Measurements from ENCODE around the gene EID3. TPM values are rescaled to one million over a fixed set of nuclear protein-coding genes. Genes with fewer than 3 reads are reported as not detected.

EID3 gene
- total RNA-seq, 1 experiment from 2014 or later, result 3.0 TPM

DNA sequence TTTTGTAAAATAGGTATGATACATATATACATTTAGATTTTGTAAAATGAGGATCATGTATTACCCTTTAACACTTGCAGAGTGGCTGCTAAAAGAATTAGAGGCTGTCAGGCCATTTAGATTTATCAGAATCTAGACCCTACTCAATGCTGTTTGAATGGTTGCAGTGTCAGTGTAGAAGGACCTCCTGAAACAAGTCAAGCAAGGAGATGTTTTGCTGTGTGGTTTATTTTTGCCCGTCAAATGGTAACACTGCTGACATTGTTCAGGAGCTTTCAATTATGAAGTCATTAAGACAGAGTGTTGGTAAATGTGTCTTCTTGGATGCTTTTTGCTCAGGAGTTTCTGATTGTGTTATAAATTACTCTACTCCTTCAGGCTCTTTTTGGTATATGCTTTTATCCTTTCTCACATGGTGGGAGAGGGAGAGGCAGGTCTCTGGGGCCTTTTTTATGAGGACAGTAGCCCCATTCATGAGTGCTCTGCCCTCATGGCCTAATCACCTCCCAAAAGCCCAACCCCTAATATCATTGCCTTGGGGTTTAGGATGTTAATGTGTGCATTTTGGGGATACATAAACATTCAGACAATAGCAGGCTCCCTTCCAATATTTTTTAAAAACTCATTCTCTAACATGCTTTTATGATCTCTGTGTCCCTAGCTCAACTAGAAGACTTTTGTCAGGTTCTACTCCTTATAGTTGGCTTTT, 16.5 kb downstream of the EID3 start:
- BruUV-seq (replicated peaks), result no TSS peak
- H3K4me2 ChIP-seq (ENCODE audit: low read length), result no peak overlapping the region
- no peak overlapping the region for H2AFZ ChIP-seq (ENCODE audit: low read depth, low read length, poor library complexity, severe bottlenecking)
- no peak overlapping the region for H3K27ac ChIP-seq (ENCODE audit: low read depth, low read length)
- no peaks in the 10 kb centered on the region for H3K9me3 ChIP-seq (ENCODE audit: control insufficient read depth in 1 of 2, insufficient read depth in 1 of 2, low read depth in 1 of 2, low read length in 2 of 2)
- no peaks in the 10 kb centered on the region for H3K4me1 ChIP-seq (ENCODE audit: control insufficient read depth in 1 of 2, insufficient read depth in 2 of 2, low read length in 2 of 2)
- no peaks in the 10 kb centered on the region for H3K9me2 ChIP-seq (ENCODE audit: insufficient read depth)
- H3K27me3 ChIP-seq (ENCODE audit: insufficient read depth, low read length), result no peaks in the 10 kb centered on the region
- ATAC-seq (no peak), DNase-seq (ENCODE audit: low read depth, low spot score) (no peak)
- intact Hi-C loops (cut with micrococcal nuclease), result no loop called here
- peaks cover 88% of the 10 kb centered on the region for H3K79me2 ChIP-seq (ENCODE audit: insufficient read depth, low read length)
- H4K20me1 ChIP-seq (ENCODE audit: insufficient read depth), result peaks cover 34% of the 10 kb centered on the region; the same call in 1 of the 2 replicates
- POLR2A ChIA-PET, result no interaction called here
- peaks cover 54 to 78% of the 10 kb centered on the region in 2 experiments for H3K36me3 ChIP-seq (ENCODE audit: control insufficient read depth in 1 of 2, insufficient read depth in 2 of 2, low read length in 2 of 2)
- RAD21 ChIA-PET (ENCODE audit: low non-redundant PET in 1 of 2, low total read pairs in 2 of 2, uncharacterized antibody in 2 of 2, unreplicated experiment in 2 of 2), result no interaction called here
- CTCF ChIA-PET, result no interaction called here
- 0 out of 2 replicates have a peak, but pooled peaks have one; percentile 33 for TF ChIP-seq POLR2AphosphoS5 (IDR thresholded peaks at IDR 0.05; ENCODE audit: low read depth, low read length)
- TF ChIP-seq, protein P1, sequence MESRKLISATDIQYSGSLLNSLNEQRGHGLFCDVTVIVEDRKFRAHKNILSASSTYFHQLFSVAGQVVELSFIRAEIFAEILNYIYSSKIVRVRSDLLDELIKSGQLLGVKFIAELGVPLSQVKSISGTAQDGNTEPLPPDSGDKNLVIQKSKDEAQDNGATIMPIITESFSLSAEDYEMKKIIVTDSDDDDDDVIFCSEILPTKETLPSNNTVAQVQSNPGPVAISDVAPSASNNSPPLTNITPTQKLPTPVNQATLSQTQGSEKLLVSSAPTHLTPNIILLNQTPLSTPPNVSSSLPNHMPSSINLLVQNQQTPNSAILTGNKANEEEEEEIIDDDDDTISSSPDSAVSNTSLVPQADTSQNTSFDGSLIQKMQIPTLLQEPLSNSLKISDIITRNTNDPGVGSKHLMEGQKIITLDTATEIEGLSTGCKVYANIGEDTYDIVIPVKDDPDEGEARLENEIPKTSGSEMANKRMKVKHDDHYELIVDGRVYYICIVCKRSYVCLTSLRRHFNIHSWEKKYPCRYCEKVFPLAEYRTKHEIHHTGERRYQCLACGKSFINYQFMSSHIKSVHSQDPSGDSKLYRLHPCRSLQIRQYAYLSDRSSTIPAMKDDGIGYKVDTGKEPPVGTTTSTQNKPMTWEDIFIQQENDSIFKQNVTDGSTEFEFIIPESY (IDR thresholded peaks at IDR 0.05; ENCODE audit: extremely low read depth, insufficient replicate concordance, low read length), result no peak
- H3K9ac ChIP-seq (ENCODE audit: low read length), result no peak overlapping the region
- H3K4me3 ChIP-seq (replicated peaks in 1 of 2; ENCODE audit: low read depth in 1 of 2, low read length in 2 of 2), result no peak overlapping the region

DNA sequence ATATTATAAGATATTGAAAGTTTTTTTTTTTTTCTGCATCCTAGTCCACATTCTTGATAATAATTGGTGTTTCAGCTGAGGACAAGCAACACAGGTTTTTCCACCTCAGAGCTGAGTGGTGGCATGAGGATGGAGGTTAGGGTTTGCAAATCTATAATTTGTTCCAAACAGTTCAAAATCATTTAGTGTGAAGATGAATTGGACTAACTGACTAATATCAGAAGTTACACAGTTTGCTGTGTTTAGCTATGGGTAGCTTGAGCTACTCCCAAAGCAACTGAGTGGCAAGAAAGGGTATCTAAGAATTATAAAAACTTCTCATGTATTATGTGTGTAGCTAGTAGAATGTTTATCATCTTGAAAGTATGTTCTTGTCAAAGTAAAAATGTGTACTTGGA, 17.1 kb downstream of the EID3 start:
- Histone ChIP-seq H3K4me1 (ENCODE audit: control insufficient read depth in 1 of 2, insufficient read depth in 2 of 2, low read length in 2 of 2) (no peaks in the 10 kb centered on the region), H3K27me3 (ENCODE audit: insufficient read depth, low read length) (no peaks in the 10 kb centered on the region), H3K9me2 (ENCODE audit: insufficient read depth) (no peaks in the 10 kb centered on the region), H4K20me1 (ENCODE audit: insufficient read depth) (peaks cover 32% of the 10 kb centered on the region; the same call in 1 of the 2 replicates), H3K9ac (ENCODE audit: low read length) (no peak overlapping the region), H3K79me2 (ENCODE audit: insufficient read depth, low read length) (peaks cover 88% of the 10 kb centered on the region), H3K9me3 (ENCODE audit: control insufficient read depth in 1 of 2, insufficient read depth in 1 of 2, low read depth in 1 of 2, low read length in 2 of 2) (no peaks in the 10 kb centered on the region), H2AFZ (ENCODE audit: low read depth, low read length, poor library complexity, severe bottlenecking) (no peak overlapping the region), H3K4me3 (replicated peaks in 1 of 2; ENCODE audit: low read depth in 1 of 2, low read length in 2 of 2) (no peak overlapping the region), H3K36me3 (ENCODE audit: control insufficient read depth in 1 of 2, insufficient read depth in 2 of 2, low read length in 2 of 2) (peaks cover 55 to 78% of the 10 kb centered on the region in 2 experiments), H3K27ac (ENCODE audit: low read depth, low read length) (no peak overlapping the region), H3K4me2 (ENCODE audit: low read length) (no peak overlapping the region)
- BruUV-seq (replicated peaks), result no TSS peak
- ChIA-PET RAD21 (ENCODE audit: low non-redundant PET in 1 of 2, low total read pairs in 2 of 2, uncharacterized antibody in 2 of 2, unreplicated experiment in 2 of 2) (no interaction called here), CTCF (no interaction called here), POLR2A (no interaction called here)
- no peak for DNase-seq (ENCODE audit: low read depth, low spot score)
- intact Hi-C loops (cut with micrococcal nuclease), result no loop called here
- no peak for ATAC-seq
- TF ChIP-seq CEBPB (IDR thresholded peaks at IDR 0.05; ENCODE audit: low read depth) (no peak), EZH2phosphoT487 (IDR thresholded peaks at IDR 0.05; ENCODE audit: borderline replicate concordance) (no peak), CBX3 (IDR thresholded peaks at IDR 0.05; ENCODE audit: low read depth) (no peak), POLR2A (IDR thresholded peaks at IDR 0.05; ENCODE audit: borderline replicate concordance, extremely low read depth, insufficient read depth, insufficient read length) (no peak), SRF (IDR thresholded peaks at IDR 0.05; ENCODE audit: low read depth) (no peak), SIN3A (IDR thresholded peaks at IDR 0.05; ENCODE audit: low read depth) (no peak), TCF7L2 (IDR thresholded peaks at IDR 0.05; ENCODE audit: borderline replicate concordance, extremely low read depth, insufficient read depth, insufficient read length) (no peak), SP1 (IDR thresholded peaks at IDR 0.05; ENCODE audit: low read depth) (no peak), RAD21 (IDR thresholded peaks at IDR 0.05; ENCODE audit: low read depth) (no peak), FOSL1 (IDR thresholded peaks at IDR 0.05; ENCODE audit: low read depth) (no peak), EZH2 (IDR thresholded peaks at IDR 0.05) (no peak), ZFX (IDR thresholded peaks at IDR 0.05) (no peak), ELF1 (IDR thresholded peaks at IDR 0.05; ENCODE audit: borderline replicate concordance, low read depth) (no peak)
- TF ChIP-seq, protein P2, sequence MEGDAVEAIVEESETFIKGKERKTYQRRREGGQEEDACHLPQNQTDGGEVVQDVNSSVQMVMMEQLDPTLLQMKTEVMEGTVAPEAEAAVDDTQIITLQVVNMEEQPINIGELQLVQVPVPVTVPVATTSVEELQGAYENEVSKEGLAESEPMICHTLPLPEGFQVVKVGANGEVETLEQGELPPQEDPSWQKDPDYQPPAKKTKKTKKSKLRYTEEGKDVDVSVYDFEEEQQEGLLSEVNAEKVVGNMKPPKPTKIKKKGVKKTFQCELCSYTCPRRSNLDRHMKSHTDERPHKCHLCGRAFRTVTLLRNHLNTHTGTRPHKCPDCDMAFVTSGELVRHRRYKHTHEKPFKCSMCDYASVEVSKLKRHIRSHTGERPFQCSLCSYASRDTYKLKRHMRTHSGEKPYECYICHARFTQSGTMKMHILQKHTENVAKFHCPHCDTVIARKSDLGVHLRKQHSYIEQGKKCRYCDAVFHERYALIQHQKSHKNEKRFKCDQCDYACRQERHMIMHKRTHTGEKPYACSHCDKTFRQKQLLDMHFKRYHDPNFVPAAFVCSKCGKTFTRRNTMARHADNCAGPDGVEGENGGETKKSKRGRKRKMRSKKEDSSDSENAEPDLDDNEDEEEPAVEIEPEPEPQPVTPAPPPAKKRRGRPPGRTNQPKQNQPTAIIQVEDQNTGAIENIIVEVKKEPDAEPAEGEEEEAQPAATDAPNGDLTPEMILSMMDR (IDR thresholded peaks at IDR 0.05 in 2 of 3, conservative IDR thresholded peaks at IDR 0.05 in 1 of 3; ENCODE audit: borderline replicate concordance in 1 of 3, insufficient read depth in 1 of 3, low read depth in 2 of 3, low read length in 2 of 3), result no peak
- TF ChIP-seq, protein P3, sequence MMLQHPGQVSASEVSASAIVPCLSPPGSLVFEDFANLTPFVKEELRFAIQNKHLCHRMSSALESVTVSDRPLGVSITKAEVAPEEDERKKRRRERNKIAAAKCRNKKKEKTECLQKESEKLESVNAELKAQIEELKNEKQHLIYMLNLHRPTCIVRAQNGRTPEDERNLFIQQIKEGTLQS (IDR thresholded peaks at IDR 0.05), result no peak
